Measurements from ENCODE around the gene EFHD2.
"Not testable (repeated sequence)": the region's sequence is repeated elsewhere in the genome, so short reads cannot be mapped to it uniquely, and the experiment has no call there.

Gene EFHD2

DNA sequence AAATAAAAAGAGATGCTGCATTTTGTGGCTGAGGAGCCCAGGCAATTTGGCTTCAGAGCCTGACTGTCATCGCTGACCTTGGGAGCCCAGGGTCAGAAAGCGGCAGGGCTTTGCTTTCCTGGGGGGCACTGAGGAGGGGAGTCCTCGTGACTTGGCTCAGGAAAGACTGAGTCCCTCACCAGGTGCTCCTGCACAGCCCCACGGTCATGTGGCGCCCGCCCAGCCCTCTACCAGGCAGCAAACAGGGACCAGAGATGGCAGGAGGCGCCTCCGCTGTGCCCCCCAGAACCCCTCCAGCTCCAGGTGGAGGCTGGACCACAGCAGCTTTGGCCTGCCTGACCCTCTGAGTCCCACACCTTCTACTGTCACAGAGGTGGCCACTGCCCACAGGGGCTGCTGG lies 13.2 kb downstream of the EFHD2 start:
- no peak overlapping the region for H3K4me3 Mint-ChIP-seq
- no peaks in the 10 kb centered on the region for H3K27me3 Mint-ChIP-seq

GRCh38 chr1:15423355-15424077 lies 13.8 kb downstream of the EFHD2 start:
- Mint-ChIP-seq H3K4me3 (peak overlapping the region; percentile 6), H3K36me3 (ENCODE audit: insufficient read depth) (peaks cover 53% of the 10 kb centered on the region), H3K27me3 (no peaks in the 10 kb centered on the region), H3K9me3 (no peaks in the 10 kb centered on the region), H3K27ac (ENCODE audit: low read depth) (peak overlapping the region; percentile 74), H3K4me1 (peaks cover 53% of the 10 kb centered on the region)
- ATAC-seq (replicated peaks; ENCODE audit: extremely low read depth, poor library complexity, severe bottlenecking) = no peak
- no peak for DNase-seq (ENCODE audit: low spot score in 2 of 2)

More for the DNA sequence above, 13.2 kb downstream of the EFHD2 start:
- Mint-ChIP-seq H3K27ac (ENCODE audit: low read depth) (peak overlapping the region; percentile 74), H3K4me1 (peaks cover 54% of the 10 kb centered on the region), H3K36me3 (ENCODE audit: insufficient read depth) (peaks cover 49% of the 10 kb centered on the region), H3K9me3 (no peaks in the 10 kb centered on the region)
- no peak for ATAC-seq (replicated peaks; ENCODE audit: extremely low read depth, poor library complexity, severe bottlenecking)
- no peak for DNase-seq (ENCODE audit: low spot score in 2 of 2)

DNA sequence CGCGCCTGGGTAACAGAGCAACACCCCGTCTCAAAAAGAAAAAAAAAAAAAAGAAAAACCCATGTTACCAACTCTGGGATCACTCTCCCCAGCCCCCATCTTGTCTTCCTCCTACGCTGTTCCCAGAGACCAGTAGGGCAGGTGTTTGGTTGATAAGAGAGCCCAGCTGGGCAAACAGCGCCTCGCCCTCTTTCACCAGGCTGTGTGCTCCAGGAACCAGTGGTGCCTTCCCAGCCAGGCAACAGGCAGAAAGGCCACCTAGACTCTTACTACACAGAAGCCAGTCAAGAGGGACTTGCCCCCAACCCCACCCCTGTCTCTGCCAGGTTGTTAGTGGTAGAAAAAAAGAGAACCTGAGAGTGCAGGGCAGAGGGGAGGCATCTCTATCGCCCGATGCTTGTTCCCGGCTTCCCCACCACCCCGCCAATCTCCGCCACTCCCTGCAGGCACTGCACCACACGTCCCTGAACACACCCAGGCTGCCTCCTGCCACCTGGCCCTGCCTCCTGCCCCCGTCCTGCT lies 14.5 kb downstream of the EFHD2 start:
- Mint-ChIP-seq H3K36me3 (ENCODE audit: insufficient read depth) (peaks cover 54% of the 10 kb centered on the region), H3K9me3 (no peaks in the 10 kb centered on the region), H3K27ac (ENCODE audit: low read depth) (peak overlapping the region; percentile 27), H3K4me3 (peak overlapping the region; percentile 6), H3K4me1 (peaks cover 48% of the 10 kb centered on the region), H3K27me3 (no peaks in the 10 kb centered on the region)
- no peak for ATAC-seq (replicated peaks; ENCODE audit: extremely low read depth, poor library complexity, severe bottlenecking)
- no peak for DNase-seq (ENCODE audit: low spot score in 2 of 2)

- Mint-ChIP-seq H3K36me3 (ENCODE audit: insufficient read depth) (peaks cover 62% of the 10 kb centered on the region), H3K9me3 (no peaks in the 10 kb centered on the region), H3K27ac (ENCODE audit: low read depth) (peak overlapping the region; percentile 27), H3K4me3 (no peak overlapping the region), H3K4me1 (peaks cover 44% of the 10 kb centered on the region), H3K27me3 (no peaks in the 10 kb centered on the region)
- no peak for ATAC-seq (replicated peaks; ENCODE audit: extremely low read depth, poor library complexity, severe bottlenecking)
- no peak for DNase-seq (ENCODE audit: low spot score in 2 of 2)
These were observed 15.3 kb downstream of the EFHD2 start for GRCh38 chr1:15424981-15425380.

DNA sequence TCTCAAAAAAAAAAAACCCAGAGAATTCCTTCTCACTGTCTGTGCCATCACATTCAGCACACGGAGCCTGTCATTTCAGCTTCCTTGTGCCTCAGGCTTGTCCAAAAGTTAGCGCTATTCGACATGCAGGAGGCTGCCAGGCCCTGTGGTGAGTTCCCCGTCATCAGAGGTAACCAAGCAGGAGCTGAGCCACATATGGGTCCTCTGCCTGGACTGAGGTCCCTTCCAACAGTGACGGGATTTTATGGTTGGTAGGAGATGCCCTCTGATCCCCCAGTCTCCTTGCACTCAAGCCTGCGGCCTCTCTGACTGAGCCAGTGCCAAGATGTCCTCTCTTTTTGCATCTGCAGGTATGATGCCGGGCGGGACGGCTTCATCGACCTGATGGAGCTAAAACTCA lies 15.8 kb downstream of the EFHD2 start:
- peaks cover 63% of the 10 kb centered on the region for H3K36me3 Mint-ChIP-seq (ENCODE audit: insufficient read depth)
- no peaks in the 10 kb centered on the region for H3K9me3 Mint-ChIP-seq
- peak overlapping the region; percentile 90 for H3K27ac Mint-ChIP-seq (ENCODE audit: low read depth)
- ATAC-seq (replicated peaks; ENCODE audit: extremely low read depth, poor library complexity, severe bottlenecking) = no peak
- no peak for DNase-seq (ENCODE audit: low spot score in 2 of 2)
- no peak overlapping the region for H3K4me3 Mint-ChIP-seq
- no peaks in the 10 kb centered on the region for H3K27me3 Mint-ChIP-seq
- peaks cover 43% of the 10 kb centered on the region for H3K4me1 Mint-ChIP-seq

GRCh38 chr1:15425958-15426357 lies 16.3 kb downstream of the EFHD2 start:
- DNase-seq (ENCODE audit: low spot score in 2 of 2) = no peak
- Mint-ChIP-seq H3K9me3 (no peaks in the 10 kb centered on the region), H3K27me3 (no peaks in the 10 kb centered on the region), H3K36me3 (ENCODE audit: insufficient read depth) (peaks cover 63% of the 10 kb centered on the region), H3K4me1 (peaks cover 40% of the 10 kb centered on the region), H3K27ac (ENCODE audit: low read depth) (peak overlapping the region; percentile 90), H3K4me3 (peak overlapping the region; percentile 14)
- no peak for ATAC-seq (replicated peaks; ENCODE audit: extremely low read depth, poor library complexity, severe bottlenecking)

- peak overlapping the region; percentile 90 for H3K27ac Mint-ChIP-seq (ENCODE audit: low read depth)
- peak overlapping the region; percentile 14 for H3K4me3 Mint-ChIP-seq
- DNase-seq (ENCODE audit: low spot score in 2 of 2) (no peak), ATAC-seq (replicated peaks; ENCODE audit: extremely low read depth, poor library complexity, severe bottlenecking) (no peak)
- H3K4me1 Mint-ChIP-seq = peaks cover 33% of the 10 kb centered on the region
- no peaks in the 10 kb centered on the region for H3K27me3 Mint-ChIP-seq
- H3K36me3 Mint-ChIP-seq (ENCODE audit: insufficient read depth) = peaks cover 65% of the 10 kb centered on the region
- no peaks in the 10 kb centered on the region for H3K9me3 Mint-ChIP-seq
These were observed 17.0 kb downstream of the EFHD2 start for GRCh38 chr1:15426492-15427279.

GRCh38 chr1:15427280-15427666 lies 17.6 kb downstream of the EFHD2 start:
- no peak for ATAC-seq (replicated peaks; ENCODE audit: extremely low read depth, poor library complexity, severe bottlenecking)
- peaks cover 70% of the 10 kb centered on the region for H3K36me3 Mint-ChIP-seq (ENCODE audit: insufficient read depth)

GRCh38 chr1:15428252-15428651 lies 18.6 kb downstream of the EFHD2 start:
- H3K36me3 Mint-ChIP-seq (ENCODE audit: insufficient read depth) = peaks cover 75% of the 10 kb centered on the region
- DNase-seq (ENCODE audit: low spot score in 2 of 2); H3K27me3 Mint-ChIP-seq; ATAC-seq (replicated peaks; ENCODE audit: extremely low read depth, poor library complexity, severe bottlenecking); H3K9me3 Mint-ChIP-seq; H3K4me3 Mint-ChIP-seq: not testable (repeated sequence)
- H3K4me1 Mint-ChIP-seq = peaks cover 30% of the 10 kb centered on the region
- H3K27ac Mint-ChIP-seq (ENCODE audit: low read depth) = peak overlapping the region; percentile 90

More at GRCh38 chr1:15427280-15427666, 17.6 kb downstream of the EFHD2 start:
- peaks cover 31% of the 10 kb centered on the region for H3K4me1 Mint-ChIP-seq
- H3K9me3 Mint-ChIP-seq = no peaks in the 10 kb centered on the region
- no peaks in the 10 kb centered on the region for H3K27me3 Mint-ChIP-seq
- peak overlapping the region; percentile 90 for H3K27ac Mint-ChIP-seq (ENCODE audit: low read depth)
- no peak overlapping the region for H3K4me3 Mint-ChIP-seq
- DNase-seq (ENCODE audit: low spot score in 2 of 2) = no peak

- H3K4me3 Mint-ChIP-seq = no peak overlapping the region
- H3K4me1 Mint-ChIP-seq = peaks cover 23% of the 10 kb centered on the region
- H3K36me3 Mint-ChIP-seq (ENCODE audit: insufficient read depth) = peaks cover 73% of the 10 kb centered on the region
- no peak for ATAC-seq (replicated peaks; ENCODE audit: extremely low read depth, poor library complexity, severe bottlenecking)
- H3K27me3 Mint-ChIP-seq = no peaks in the 10 kb centered on the region
- peak overlapping the region; percentile 90 for H3K27ac Mint-ChIP-seq (ENCODE audit: low read depth)
- DNase-seq (ENCODE audit: low spot score in 2 of 2) = no peak
- H3K9me3 Mint-ChIP-seq = no peaks in the 10 kb centered on the region
These were observed 19.2 kb downstream of the EFHD2 start for GRCh38 chr1:15428815-15429435.

DNA sequence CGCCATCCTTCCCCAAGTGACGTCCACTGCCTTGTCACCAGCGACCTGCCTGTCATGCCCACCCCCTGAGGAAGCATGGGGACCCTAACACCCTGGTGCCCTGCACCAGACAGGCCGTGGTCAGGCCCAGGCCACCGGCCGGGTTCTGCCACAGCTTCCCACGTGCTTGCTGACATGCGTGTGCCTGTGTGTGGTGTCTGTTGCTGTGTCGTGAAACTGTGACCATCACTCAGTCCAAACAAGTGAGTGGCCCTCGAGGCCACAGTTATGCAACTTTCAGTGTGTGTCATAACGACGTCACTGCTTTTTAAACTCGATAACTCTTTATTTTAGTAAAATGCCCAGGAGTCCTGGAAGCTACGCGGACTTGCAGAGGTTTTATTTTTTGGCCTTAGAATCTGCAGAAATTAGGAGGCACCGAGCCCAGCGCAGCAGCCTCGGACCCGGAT lies 20.0 kb downstream of the EFHD2 start:
- no peaks in the 10 kb centered on the region for H3K9me3 Mint-ChIP-seq
- peak overlapping the region; percentile 13 for H3K4me3 Mint-ChIP-seq
- peak overlapping the region; percentile 59 for H3K27ac Mint-ChIP-seq (ENCODE audit: low read depth)
- ATAC-seq (replicated peaks; ENCODE audit: extremely low read depth, poor library complexity, severe bottlenecking) (no peak), DNase-seq (ENCODE audit: low spot score in 2 of 2) (no peak)
- H3K4me1 Mint-ChIP-seq = peaks cover 15% of the 10 kb centered on the region
- no peaks in the 10 kb centered on the region for H3K27me3 Mint-ChIP-seq
- peaks cover 69% of the 10 kb centered on the region for H3K36me3 Mint-ChIP-seq (ENCODE audit: insufficient read depth)

DNA sequence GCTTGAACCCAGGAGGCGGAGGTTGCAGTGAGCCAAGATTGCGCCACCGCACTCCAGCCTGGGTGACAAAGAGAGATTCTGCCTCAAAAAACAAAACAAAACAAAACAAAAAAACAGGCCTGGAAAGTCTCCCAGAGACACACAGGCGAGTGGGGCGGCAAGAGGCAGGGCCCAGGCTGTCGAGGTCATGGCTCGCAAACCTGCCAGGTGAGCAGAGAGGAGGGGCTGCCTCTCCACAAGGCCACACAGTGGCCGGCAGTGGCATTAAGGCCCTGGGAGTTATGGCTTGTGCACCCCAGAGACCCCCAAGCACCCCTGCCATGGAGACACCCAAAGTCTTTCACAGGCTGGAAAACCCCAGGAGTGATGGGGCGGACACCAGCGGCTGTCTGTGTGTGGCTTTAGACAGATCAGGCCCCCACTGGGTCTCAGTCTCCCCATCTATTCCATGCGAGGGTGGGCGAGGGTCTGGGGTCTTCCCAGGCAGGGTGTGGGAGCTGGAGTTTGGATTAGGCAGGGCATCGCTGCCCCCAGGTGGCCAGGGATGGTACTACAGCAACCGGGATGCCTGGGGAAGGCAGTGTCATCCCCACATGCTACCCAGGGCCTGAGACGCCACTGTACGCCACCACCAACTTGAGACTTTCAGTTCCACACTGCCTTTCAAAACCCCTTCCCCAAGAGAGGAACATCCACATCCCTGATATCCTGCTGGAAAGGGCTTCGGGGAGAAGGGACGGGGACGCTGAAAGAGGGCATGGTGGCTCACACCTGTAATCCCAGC lies 21.3 kb downstream of the EFHD2 start:
- Mint-ChIP-seq H3K4me1 (peaks cover 12% of the 10 kb centered on the region), H3K27ac (ENCODE audit: low read depth) (peak overlapping the region; percentile 90), H3K4me3 (no peak overlapping the region), H3K9me3 (no peaks in the 10 kb centered on the region), H3K27me3 (no peaks in the 10 kb centered on the region), H3K36me3 (ENCODE audit: insufficient read depth) (peaks cover 63% of the 10 kb centered on the region)
- ATAC-seq (replicated peaks; ENCODE audit: extremely low read depth, poor library complexity, severe bottlenecking) = peak; percentile 58
- DNase-seq (ENCODE audit: low spot score in 2 of 2) = peak; percentile 68 to 81

All from central memory CD8-positive, alpha-beta T cell (primary cell).